Measurements from ENCODE around the gene GNG4. TPM values are rescaled to one million over a fixed set of nuclear protein-coding genes. Genes with fewer than 3 reads are reported as not detected.

GNG4 gene
- total and polyA plus RNA-seq, 9 of the 15 experiments (the other 6 are each of a cell fraction or from before 2014, with no cell fraction given), result 0.06 to 0.58 (median 0.08) TPM; not detected in 4

DNA sequence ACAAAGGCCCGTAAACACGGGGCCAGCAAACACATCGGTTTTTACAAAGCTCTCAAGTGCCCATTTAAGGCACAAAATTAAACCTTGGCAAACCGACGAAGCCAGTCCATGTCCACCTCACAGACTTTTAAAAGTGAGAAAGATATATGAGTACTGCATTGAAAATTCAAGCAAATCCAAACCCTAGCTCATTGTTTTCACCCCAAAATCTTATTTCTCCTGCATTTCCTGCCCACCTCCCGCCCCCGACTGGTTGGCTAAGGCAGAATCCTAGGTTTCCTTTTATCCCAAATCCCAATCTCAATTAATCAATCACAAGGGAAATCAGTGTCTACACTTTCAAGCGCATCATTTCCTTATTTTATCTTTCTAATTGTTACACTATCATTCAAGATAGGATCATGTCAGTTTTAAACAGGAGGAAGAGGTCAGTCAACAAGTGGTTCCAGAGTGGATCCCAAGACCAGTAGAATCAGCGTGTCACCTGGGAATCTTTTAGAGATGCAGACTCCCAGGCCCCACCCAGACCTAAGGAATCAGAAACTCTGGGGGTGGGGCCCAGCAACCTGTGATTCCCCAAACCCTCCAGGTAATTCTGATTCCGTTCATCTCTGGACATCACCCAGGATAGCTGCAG, 1.7 kb upstream of the GNG4 start (continued):
- TF ChIP-seq, protein P1, sequence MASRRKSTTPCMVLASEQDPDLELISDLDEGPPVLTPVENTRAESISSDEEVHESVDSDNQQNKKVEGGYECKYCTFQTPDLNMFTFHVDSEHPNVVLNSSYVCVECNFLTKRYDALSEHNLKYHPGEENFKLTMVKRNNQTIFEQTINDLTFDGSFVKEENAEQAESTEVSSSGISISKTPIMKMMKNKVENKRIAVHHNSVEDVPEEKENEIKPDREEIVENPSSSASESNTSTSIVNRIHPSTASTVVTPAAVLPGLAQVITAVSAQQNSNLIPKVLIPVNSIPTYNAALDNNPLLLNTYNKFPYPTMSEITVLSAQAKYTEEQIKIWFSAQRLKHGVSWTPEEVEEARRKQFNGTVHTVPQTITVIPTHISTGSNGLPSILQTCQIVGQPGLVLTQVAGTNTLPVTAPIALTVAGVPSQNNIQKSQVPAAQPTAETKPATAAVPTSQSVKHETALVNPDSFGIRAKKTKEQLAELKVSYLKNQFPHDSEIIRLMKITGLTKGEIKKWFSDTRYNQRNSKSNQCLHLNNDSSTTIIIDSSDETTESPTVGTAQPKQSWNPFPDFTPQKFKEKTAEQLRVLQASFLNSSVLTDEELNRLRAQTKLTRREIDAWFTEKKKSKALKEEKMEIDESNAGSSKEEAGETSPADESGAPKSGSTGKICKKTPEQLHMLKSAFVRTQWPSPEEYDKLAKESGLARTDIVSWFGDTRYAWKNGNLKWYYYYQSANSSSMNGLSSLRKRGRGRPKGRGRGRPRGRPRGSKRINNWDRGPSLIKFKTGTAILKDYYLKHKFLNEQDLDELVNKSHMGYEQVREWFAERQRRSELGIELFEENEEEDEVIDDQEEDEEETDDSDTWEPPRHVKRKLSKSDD (conservative IDR thresholded peaks at IDR 0.05; ENCODE audit: low read length), result no peak
- TF ChIP-seq HDAC3 (IDR thresholded peaks at IDR 0.05; ENCODE audit: borderline replicate concordance, partially characterized antibody), result no peak
- TF ChIP-seq, protein P2, sequence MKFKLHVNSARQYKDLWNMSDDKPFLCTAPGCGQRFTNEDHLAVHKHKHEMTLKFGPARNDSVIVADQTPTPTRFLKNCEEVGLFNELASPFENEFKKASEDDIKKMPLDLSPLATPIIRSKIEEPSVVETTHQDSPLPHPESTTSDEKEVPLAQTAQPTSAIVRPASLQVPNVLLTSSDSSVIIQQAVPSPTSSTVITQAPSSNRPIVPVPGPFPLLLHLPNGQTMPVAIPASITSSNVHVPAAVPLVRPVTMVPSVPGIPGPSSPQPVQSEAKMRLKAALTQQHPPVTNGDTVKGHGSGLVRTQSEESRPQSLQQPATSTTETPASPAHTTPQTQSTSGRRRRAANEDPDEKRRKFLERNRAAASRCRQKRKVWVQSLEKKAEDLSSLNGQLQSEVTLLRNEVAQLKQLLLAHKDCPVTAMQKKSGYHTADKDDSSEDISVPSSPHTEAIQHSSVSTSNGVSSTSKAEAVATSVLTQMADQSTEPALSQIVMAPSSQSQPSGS (CRISPR knock-in tag; IDR thresholded peaks at IDR 0.05), result no peak
- no peak for TF ChIP-seq ETV1 (tag; conservative IDR thresholded peaks at IDR 0.05; ENCODE audit: low read depth)
- TF ChIP-seq ZNF436 (CRISPR knock-in tag; IDR thresholded peaks at IDR 0.05), result no peak

Measured in K562 (cell line).